Right lobe of liver (tissue), 4 donors: ENCODE measurements around the gene ARGLU1.
A peak's percentile ranks its signal among the peaks of the same experiment; 100 is the strongest.

Experiments
- CTCF ChIP-seq, 4 donors: fragments of 200-600 bp in 3 of 4; fragments of 450-650 bp in 1 of 4; IDR thresholded peaks; one replicate each; pipeline versions ENCODE4 v1.5.1 to v1.8.0; 2016 to 2022; ENCODE audit warnings: antibody characterized with exemption in 4 of 4, mild to moderate bottlenecking in 2 of 4
- POLR2A ChIP-seq: fragments of 450-650 bp; IDR thresholded peaks from one replicate; pipeline ENCODE4 v1.6.1; 2017; ENCODE audit warnings: antibody characterized with exemption, mild to moderate bottlenecking
- donor health status: DM: no; HTN: no; CAD: no.
- donor health status: DM: no; HTN: no; CAD: no.
- donor health status: DM: no; HTN: yes; CAD: no.

GRCh38 chr13:106569233-106570095 is 1.5 kb upstream of the ARGLU1 start:
- TF ChIP-seq POLR2A (peak; percentile 47), CTCF (IDR thresholded peaks at IDR 0.05) (no peak)
